ENCODE measurements around the gene NKTR.
"Not testable (repeated sequence)": the region's sequence is repeated elsewhere in the genome, so short reads cannot be mapped to it uniquely, and the experiment has no call there.

The NKTR gene

DNA sequence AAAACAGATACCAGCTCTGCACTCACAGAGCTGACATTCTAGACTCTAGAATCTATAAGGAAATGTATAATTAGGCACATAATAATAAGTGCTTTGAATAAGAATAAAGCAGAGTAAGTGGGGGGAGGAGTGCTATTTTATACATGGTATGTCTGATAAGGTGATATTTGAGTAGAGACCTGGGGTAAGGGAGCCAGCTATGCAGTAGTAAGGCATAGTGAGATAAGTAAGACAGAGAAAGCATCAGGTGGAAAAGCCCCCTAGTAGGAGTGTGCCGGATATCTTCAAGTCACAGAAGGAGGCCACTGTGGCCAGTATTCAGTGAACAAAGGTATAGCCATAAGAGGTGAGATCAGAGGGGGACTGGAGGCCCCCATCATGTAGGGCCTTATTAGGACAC, 6.9 kb upstream of the NKTR start:
- POLR2A ChIA-PET = interaction anchor here (0.5 kb wide), 1 partner anchor 213 kb away, joined by 3 read pairs; no protein-coding TSS in a partner anchor
- Histone ChIP-seq H3K9me3 (ENCODE audit: control insufficient read depth, insufficient read depth, low read depth, low read length) (no peaks in the 10 kb centered on the region), H3K4me3 (ENCODE audit: low read depth, low read length) (no peak overlapping the region), H3K27ac (ENCODE audit: extremely low read depth, low read depth, low read length) (no peak overlapping the region), H3K4me1 (ENCODE audit: control insufficient read depth, insufficient read depth, low read length) (no peaks in the 10 kb centered on the region), H3K36me3 (ENCODE audit: control insufficient read depth in 2 of 2, insufficient read depth in 1 of 2, low read length in 2 of 2) (peaks cover 0 to 46% of the 10 kb centered on the region in 2 experiments; a peak in 1 of 3 replicates)
- TF ChIP-seq ZNF670 (tag by site-specific recombination; IDR thresholded peaks at IDR 0.05; ENCODE audit: low read depth) (no peak), ZNF626 (tag by site-specific recombination; IDR thresholded peaks at IDR 0.05) (no peak), SCRT1 (tag by site-specific recombination; IDR thresholded peaks at IDR 0.05; ENCODE audit: borderline replicate concordance) (no peak), KLF10 (tag by site-specific recombination; IDR thresholded peaks at IDR 0.05) (no peak), PRDM1 (tag by site-specific recombination; IDR thresholded peaks at IDR 0.05) (no peak), ZNF366 (tag by site-specific recombination; conservative IDR thresholded peaks at IDR 0.05) (no peak), ZNF514 (tag by site-specific recombination; IDR thresholded peaks at IDR 0.05) (no peak), ZNF707 (tag by site-specific recombination; IDR thresholded peaks at IDR 0.05) (no peak), GLI4 (tag by site-specific recombination; IDR thresholded peaks at IDR 0.05) (no peak), RBAK (tag by site-specific recombination; IDR thresholded peaks at IDR 0.05) (no peak), ZNF175 (tag by site-specific recombination; IDR thresholded peaks at IDR 0.05) (no peak), ZNF791 (tag by site-specific recombination; IDR thresholded peaks at IDR 0.05) (no peak), MZF1 (tag by site-specific recombination; IDR thresholded peaks at IDR 0.05; ENCODE audit: borderline replicate concordance) (no peak)
- TF ChIP-seq, protein P1, sequence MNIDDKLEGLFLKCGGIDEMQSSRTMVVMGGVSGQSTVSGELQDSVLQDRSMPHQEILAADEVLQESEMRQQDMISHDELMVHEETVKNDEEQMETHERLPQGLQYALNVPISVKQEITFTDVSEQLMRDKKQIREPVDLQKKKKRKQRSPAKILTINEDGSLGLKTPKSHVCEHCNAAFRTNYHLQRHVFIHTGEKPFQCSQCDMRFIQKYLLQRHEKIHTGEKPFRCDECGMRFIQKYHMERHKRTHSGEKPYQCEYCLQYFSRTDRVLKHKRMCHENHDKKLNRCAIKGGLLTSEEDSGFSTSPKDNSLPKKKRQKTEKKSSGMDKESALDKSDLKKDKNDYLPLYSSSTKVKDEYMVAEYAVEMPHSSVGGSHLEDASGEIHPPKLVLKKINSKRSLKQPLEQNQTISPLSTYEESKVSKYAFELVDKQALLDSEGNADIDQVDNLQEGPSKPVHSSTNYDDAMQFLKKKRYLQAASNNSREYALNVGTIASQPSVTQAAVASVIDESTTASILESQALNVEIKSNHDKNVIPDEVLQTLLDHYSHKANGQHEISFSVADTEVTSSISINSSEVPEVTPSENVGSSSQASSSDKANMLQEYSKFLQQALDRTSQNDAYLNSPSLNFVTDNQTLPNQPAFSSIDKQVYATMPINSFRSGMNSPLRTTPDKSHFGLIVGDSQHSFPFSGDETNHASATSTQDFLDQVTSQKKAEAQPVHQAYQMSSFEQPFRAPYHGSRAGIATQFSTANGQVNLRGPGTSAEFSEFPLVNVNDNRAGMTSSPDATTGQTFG (tag by site-specific recombination; IDR thresholded peaks at IDR 0.05; ENCODE audit: borderline replicate concordance) = no peak
- CTCF ChIA-PET = interaction anchor here (0.7 kb wide), 1 partner anchor 885 kb away, joined by 4 read pairs; no protein-coding TSS in a partner anchor

DNA sequence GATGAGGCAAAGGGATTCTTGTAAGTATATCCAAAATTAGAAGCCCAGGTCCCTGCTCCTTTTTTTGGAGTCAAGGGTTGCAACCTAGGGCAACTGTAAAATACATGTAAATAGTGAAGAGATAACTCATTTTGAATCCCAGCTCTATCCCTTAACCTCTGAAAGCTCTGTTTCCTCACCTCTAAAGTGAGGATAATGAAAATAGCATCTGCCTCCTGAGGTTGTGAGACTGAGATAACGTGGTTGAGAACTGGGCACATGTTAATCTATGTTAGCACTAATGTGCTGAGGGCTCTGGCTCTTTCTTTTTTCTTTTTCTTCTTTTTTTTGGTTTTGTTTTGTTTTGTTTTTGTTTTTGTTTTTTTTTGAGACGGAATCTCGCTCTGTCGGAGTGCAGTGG, 4.8 kb upstream of the NKTR start:
- Histone ChIP-seq H3K27ac (ENCODE audit: extremely low read depth, low read depth, low read length) (no peak overlapping the region), H3K4me1 (ENCODE audit: control insufficient read depth, insufficient read depth, low read length) (no peaks in the 10 kb centered on the region), H3K9me3 (ENCODE audit: control insufficient read depth, insufficient read depth, low read depth, low read length) (no peaks in the 10 kb centered on the region), H3K4me3 (ENCODE audit: low read depth, low read length) (no peak overlapping the region), H3K36me3 (ENCODE audit: control insufficient read depth in 2 of 2, insufficient read depth in 1 of 2, low read length in 2 of 2) (peaks cover 0 to 46% of the 10 kb centered on the region in 2 experiments; a peak in 1 of 3 replicates)
- ChIA-PET POLR2A (interaction anchor here (1.0 kb wide), 1 partner anchor 14 kb away, joined by 4 read pairs; the partner anchor contains the start of gene SEC22C), CTCF (interaction anchor here (1.0 kb wide), 1 partner anchor 24 kb away, joined by 4 read pairs; no protein-coding TSS in a partner anchor)
- TF ChIP-seq, protein P2, sequence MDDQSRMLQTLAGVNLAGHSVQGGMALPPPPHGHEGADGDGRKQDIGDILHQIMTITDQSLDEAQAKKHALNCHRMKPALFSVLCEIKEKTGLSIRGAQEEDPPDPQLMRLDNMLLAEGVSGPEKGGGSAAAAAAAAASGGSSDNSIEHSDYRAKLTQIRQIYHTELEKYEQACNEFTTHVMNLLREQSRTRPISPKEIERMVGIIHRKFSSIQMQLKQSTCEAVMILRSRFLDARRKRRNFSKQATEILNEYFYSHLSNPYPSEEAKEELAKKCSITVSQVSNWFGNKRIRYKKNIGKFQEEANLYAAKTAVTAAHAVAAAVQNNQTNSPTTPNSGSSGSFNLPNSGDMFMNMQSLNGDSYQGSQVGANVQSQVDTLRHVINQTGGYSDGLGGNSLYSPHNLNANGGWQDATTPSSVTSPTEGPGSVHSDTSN (CRISPR knock-in tag; IDR thresholded peaks at IDR 0.05) = no peak
- no peak for TF ChIP-seq HOXA7 (CRISPR knock-in tag; IDR thresholded peaks at IDR 0.05; ENCODE audit: borderline replicate concordance)
- TF ChIP-seq ZNF324 (tag by site-specific recombination; IDR thresholded peaks at IDR 0.05) = no peak
- TF ChIP-seq, protein P3, sequence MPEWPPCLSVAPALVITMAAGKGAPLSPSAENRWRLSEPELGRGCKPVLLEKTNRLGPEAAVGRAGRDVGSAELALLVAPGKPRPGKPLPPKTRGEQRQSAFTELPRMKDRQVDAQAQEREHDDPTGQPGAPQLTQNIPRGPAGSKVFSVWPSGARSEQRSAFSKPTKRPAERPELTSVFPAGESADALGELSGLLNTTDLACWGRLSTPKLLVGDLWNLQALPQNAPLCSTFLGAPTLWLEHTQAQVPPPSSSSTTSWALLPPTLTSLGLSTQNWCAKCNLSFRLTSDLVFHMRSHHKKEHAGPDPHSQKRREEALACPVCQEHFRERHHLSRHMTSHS (tag by site-specific recombination; IDR thresholded peaks at IDR 0.05) = no peak
- TF ChIP-seq ZNF184 (tag by site-specific recombination; IDR thresholded peaks at IDR 0.05) = no peak
- TF ChIP-seq, protein P4, sequence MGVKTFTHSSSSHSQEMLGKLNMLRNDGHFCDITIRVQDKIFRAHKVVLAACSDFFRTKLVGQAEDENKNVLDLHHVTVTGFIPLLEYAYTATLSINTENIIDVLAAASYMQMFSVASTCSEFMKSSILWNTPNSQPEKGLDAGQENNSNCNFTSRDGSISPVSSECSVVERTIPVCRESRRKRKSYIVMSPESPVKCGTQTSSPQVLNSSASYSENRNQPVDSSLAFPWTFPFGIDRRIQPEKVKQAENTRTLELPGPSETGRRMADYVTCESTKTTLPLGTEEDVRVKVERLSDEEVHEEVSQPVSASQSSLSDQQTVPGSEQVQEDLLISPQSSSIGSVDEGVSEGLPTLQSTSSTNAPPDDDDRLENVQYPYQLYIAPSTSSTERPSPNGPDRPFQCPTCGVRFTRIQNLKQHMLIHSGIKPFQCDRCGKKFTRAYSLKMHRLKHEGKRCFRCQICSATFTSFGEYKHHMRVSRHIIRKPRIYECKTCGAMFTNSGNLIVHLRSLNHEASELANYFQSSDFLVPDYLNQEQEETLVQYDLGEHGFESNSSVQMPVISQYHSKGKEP (tag by site-specific recombination; IDR thresholded peaks at IDR 0.05) = no peak
- TF ChIP-seq ZNF791 (tag by site-specific recombination; IDR thresholded peaks at IDR 0.05) = no peak
- no peak for TF ChIP-seq ZIC2 (tag by site-specific recombination; IDR thresholded peaks at IDR 0.05)

DNA sequence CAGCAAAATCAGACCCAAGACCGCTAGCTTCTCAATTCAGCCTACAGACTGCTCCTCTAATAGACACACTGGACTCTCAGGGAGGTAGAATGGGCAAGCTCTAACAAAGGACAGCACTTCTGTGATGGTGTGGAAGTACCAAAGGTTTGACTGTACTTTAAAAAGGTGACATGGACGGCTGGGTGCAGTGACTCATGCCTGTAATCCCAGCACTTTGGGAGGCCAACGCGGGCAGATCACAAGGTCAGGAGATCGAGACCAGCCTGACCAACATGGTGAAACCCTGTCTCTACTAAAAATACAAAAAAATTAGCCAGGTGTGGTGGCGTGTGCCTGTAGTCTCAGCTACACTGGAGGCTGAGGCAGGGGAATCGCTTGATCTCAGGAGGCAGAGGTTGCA, 3.4 kb upstream of the NKTR start:
- H3K27ac ChIP-seq (ENCODE audit: extremely low read depth, low read depth, low read length) = not testable (repeated sequence)

More for the DNA sequence above, 3.4 kb upstream of the NKTR start:
- POLR2A ChIA-PET = interaction anchor here (0.7 to 1.3 kb wide), 2 partner anchors 15 to 181 kb away, joined by 4 read pairs; partner anchors contain the start of gene SEC22C
- H3K4me3 ChIP-seq (ENCODE audit: low read depth, low read length); H3K9me3 ChIP-seq (ENCODE audit: control insufficient read depth, insufficient read depth, low read depth, low read length); H3K4me1 ChIP-seq (ENCODE audit: control insufficient read depth, insufficient read depth, low read length): not testable (repeated sequence)
- CTCF ChIA-PET = interaction anchor here (0.7 kb wide), 1 partner anchor 14 kb away, joined by 3 read pairs; no protein-coding TSS in a partner anchor
- H3K36me3 ChIP-seq (ENCODE audit: control insufficient read depth in 2 of 2, insufficient read depth in 1 of 2, low read length in 2 of 2) = peaks cover 0 to 39% of the 10 kb centered on the region in 2 experiments; a peak in 1 of 3 replicates
